ENCODE data around the gene CETN1. TPM values are rescaled to one million over a fixed set of nuclear protein-coding genes. Genes with fewer than 3 reads are reported as not detected.

The CETN1 gene
- total RNA-seq, 1 donor from 2014 or later, result not detected

DNA sequence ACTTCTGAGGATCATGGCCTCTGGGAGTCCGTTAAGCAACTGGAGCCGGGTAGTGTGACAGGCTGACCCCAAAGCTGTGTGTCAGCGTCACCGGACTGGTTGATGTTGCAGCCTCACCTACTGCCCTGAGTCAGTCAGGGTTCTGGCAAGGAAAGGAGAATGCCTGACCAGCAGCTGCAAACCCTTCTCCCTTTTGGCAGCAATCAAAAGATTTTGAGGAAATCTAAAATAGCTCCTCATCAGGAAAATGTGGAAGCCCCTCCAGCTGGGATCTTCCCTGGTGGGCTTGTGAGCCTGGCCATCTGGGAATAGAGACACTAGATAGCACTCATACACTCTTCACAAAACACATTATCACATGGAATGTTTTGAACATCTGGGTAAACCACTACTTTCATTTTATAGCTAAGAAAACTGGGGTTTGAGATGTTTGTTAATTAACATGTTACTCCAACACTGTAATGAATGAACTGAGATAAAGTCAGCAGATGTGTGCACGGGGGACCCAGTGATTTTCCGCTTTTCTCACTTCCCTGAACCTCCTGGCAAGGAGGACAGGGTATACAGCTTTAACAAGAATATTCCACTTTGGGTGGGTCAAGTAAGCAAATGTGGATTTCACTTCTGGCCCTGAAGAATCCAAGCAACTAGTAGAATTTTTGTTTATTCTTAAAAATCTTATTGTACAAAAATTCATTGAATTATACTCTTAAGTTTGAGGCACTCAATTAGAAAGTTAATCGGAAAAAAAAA, 41.3 kb downstream of the CETN1 start:
- H3K4me3 ChIP-seq (ENCODE audit: low read depth, low read length), result no peak overlapping the region
- H3K36me3 ChIP-seq (ENCODE audit: control insufficient read depth, insufficient read depth, low read length), result no peaks in the 10 kb centered on the region
- no peak for DNase-seq (ENCODE audit: low read depth)
- no peaks in the 10 kb centered on the region for H3K27me3 ChIP-seq (ENCODE audit: control insufficient read depth, insufficient read depth, low read length)
- TF ChIP-seq, protein P1, sequence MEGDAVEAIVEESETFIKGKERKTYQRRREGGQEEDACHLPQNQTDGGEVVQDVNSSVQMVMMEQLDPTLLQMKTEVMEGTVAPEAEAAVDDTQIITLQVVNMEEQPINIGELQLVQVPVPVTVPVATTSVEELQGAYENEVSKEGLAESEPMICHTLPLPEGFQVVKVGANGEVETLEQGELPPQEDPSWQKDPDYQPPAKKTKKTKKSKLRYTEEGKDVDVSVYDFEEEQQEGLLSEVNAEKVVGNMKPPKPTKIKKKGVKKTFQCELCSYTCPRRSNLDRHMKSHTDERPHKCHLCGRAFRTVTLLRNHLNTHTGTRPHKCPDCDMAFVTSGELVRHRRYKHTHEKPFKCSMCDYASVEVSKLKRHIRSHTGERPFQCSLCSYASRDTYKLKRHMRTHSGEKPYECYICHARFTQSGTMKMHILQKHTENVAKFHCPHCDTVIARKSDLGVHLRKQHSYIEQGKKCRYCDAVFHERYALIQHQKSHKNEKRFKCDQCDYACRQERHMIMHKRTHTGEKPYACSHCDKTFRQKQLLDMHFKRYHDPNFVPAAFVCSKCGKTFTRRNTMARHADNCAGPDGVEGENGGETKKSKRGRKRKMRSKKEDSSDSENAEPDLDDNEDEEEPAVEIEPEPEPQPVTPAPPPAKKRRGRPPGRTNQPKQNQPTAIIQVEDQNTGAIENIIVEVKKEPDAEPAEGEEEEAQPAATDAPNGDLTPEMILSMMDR (IDR thresholded peaks at IDR 0.05; ENCODE audit: insufficient read depth, low read length, poor library complexity, severe bottlenecking), result no peak

DNA sequence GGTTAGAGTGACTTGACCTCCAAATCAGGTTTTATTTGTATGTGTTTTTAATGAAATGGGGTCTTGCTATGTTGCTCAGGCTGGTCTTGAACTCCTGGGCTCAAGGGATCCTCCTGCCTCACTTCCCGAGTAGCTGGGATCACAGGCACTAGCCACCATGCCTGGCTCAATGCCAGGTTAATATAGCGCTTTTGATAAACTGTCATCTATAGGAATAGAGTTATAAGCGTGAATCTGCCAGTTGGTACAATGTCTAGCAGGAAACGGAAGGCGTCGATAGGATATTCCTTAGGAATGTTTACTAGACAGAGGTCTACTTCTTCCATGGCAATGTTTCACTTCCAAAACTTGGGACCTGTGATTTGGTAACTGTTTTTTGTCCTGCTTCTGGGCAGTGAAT, 42.1 kb downstream of the CETN1 start:
- H3K4me3 ChIP-seq (ENCODE audit: low read depth, low read length), result no peak overlapping the region
- H3K36me3 ChIP-seq (ENCODE audit: control insufficient read depth, insufficient read depth, low read length), result no peaks in the 10 kb centered on the region
- TF ChIP-seq, protein P1 (IDR thresholded peaks at IDR 0.05; ENCODE audit: insufficient read depth, low read length, poor library complexity, severe bottlenecking), result no peak
- H3K27me3 ChIP-seq (ENCODE audit: control insufficient read depth, insufficient read depth, low read length), result no peaks in the 10 kb centered on the region
- no peak for DNase-seq (ENCODE audit: low read depth)

DNA sequence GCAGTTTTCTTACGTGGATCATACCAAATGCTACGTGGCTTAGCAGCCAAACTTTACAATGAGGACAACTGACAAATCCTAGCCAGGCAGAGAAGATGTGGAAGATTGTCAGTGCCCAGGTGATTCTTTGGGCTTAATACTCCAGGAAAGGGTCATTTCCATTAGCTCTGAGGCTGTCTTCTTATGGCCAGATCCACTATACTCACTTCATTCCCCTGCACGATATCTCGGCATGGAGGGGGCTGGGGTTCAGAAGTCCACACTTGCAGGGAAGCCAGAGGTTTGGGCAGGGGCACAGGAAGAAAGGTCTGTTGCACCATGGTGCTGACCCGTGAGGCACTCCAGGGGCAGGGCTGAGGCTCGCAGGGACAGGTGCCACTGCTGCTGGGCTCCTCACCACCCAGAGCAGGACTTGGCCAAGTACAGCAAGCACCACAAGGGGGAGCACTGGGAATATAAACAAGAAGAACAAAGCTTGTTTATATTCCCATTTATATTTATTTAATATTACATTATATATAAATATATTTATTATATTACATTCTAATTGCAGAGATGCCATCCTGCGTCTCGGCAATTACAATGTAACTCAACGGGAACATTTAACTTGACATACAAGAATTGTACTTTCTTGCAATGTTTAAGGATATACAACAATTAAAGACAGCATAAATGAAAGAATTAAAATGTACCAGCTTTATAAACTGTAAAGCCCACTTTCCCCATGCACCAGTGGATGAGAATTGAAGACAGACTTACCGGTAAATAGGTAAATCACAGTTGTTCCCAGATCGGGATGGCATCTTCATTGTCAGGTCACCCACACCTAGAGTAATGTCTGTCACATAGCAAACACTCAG, 43.8 kb downstream of the CETN1 start:
- peak; percentile 37 for DNase-seq (ENCODE audit: low read depth)
- no peaks in the 10 kb centered on the region for H3K27me3 ChIP-seq (ENCODE audit: control insufficient read depth, insufficient read depth, low read length)
- no peak overlapping the region for H3K4me3 ChIP-seq (ENCODE audit: low read depth, low read length)
- TF ChIP-seq, protein P1 (IDR thresholded peaks at IDR 0.05; ENCODE audit: insufficient read depth, low read length, poor library complexity, severe bottlenecking), result peak; percentile 79
- no peaks in the 10 kb centered on the region for H3K36me3 ChIP-seq (ENCODE audit: control insufficient read depth, insufficient read depth, low read length)

DNA sequence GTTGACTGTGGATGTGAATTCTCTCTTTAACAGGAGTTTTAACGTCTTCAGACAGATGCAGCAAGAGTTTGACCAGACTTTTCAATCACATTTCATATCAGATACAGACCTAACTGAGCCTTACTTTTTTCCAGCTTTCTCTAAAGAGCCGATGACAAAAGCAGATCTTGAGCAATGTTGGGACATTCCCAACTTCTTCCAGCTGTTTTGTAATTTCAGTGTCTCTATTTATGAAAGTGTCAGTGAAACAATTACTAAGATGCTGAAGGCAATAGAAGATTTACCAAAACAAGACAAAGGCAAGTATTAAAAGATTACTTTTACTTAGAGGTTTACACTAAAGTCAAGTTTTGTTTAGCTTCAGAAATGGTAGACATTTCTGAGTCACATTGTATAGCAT, 47.1 kb downstream of the CETN1 start:
- Histone ChIP-seq H3K36me3 (ENCODE audit: control insufficient read depth, insufficient read depth, low read length) (no peaks in the 10 kb centered on the region), H3K27me3 (ENCODE audit: control insufficient read depth, insufficient read depth, low read length) (no peaks in the 10 kb centered on the region), H3K4me3 (ENCODE audit: low read depth, low read length) (no peak overlapping the region)
- no peak for DNase-seq (ENCODE audit: low read depth)
- TF ChIP-seq, protein P1 (IDR thresholded peaks at IDR 0.05; ENCODE audit: insufficient read depth, low read length, poor library complexity, severe bottlenecking), result no peak

DNA sequence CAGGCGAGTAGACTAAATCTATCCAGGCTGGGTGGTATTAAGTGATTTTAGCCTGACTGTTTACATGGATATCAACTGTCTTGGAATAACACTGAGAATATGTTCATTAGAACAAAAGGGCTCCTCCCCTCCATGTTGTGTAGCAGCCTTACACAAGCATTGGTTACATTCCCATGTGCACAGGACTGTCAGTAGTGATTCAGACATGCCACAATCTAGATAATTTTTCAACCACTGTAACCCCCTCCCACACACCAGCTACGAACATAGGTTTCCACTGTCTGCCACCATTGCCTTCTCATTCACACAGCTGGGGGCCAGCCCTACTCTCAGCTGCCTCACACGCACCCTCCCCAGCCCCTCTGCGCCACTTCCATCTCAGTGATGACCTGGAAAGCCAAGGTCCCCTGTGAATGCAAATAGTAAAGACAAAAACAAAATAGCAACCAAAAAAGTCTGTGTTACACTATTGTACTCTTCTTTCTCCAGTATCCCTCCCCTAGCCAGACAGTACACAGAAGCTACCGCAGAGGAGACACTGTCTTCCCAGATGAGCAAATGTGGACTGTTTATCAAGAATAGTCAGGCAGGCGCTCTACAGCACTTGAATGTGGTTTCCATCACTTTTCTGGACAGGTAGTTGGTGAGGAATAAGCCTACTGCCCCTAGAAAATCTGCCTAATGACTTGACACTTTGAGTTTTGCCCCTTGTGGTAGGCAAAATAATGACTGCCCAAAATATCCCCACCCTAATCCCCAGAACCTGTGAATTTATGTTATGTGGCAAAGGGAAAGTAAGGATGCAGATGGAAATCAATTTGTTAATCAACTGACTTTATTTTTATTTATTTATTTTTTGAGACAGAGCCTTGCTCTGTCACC, 49.3 kb downstream of the CETN1 start:
- H3K36me3 ChIP-seq (ENCODE audit: control insufficient read depth, insufficient read depth, low read length), result no peaks in the 10 kb centered on the region
- no peaks in the 10 kb centered on the region for H3K27me3 ChIP-seq (ENCODE audit: control insufficient read depth, insufficient read depth, low read length)
- no peak overlapping the region for H3K4me3 ChIP-seq (ENCODE audit: low read depth, low read length)
- DNase-seq (ENCODE audit: low read depth), result no peak
- TF ChIP-seq, protein P1 (IDR thresholded peaks at IDR 0.05; ENCODE audit: insufficient read depth, low read length, poor library complexity, severe bottlenecking), result peak; percentile 9

Measured in kidney epithelial cell (primary cell).